Stimulated activated naive CD8-positive, alpha-beta T cell treated with anti-CD3 and anti-CD28 coated beads, Interleukin-15, Interleukin-2, amounts not matched to agents 100 U/mL and 50 U/mL, for 24 hours (primary cell): ENCODE results near the gene SLIT3.

Experiments used
- ATAC-seq: fragments of 150-1000 bp; cut with Tn5 transposase; one replicate; pipeline ENCODE4 v1.10.0; 2021
- DNase-seq: peaks from one replicate; pipeline ENCODE4 v3.0.0; 2021

The SLIT3 gene

GRCh38 chr5:168669668-168670378 is 631.1 kb downstream of the SLIT3 start:
- DNase-seq (no peak), ATAC-seq (no peak)

GRCh38 chr5:168669156-168669555 is 631.8 kb downstream of the SLIT3 start:
- ATAC-seq (no peak), DNase-seq (no peak)

GRCh38 chr5:168668078-168668477 is 632.9 kb downstream of the SLIT3 start:
- ATAC-seq (no peak), DNase-seq (no peak)

GRCh38 chr5:168667301-168667840 is 633.6 kb downstream of the SLIT3 start:
- DNase-seq (no peak), ATAC-seq (no peak)

GRCh38 chr5:168666356-168666755 is 634.6 kb downstream of the SLIT3 start:
- DNase-seq (no peak), ATAC-seq (no peak)

GRCh38 chr5:168663276-168664004 is 637.5 kb downstream of the SLIT3 start:
- DNase-seq (no peak), ATAC-seq (no peak)

- no peak for DNase-seq
- ATAC-seq: no peak
Measured at GRCh38 chr5:168661593-168662485, 639.1 kb downstream of the SLIT3 start.

GRCh38 chr5:168660691-168661090 is 640.2 kb downstream of the SLIT3 start:
- DNase-seq: no peak
- ATAC-seq: no peak

- no peak for DNase-seq
Measured at GRCh38 chr5:168659286-168659847, 641.6 kb downstream of the SLIT3 start.

GRCh38 chr5:168658394-168658793 is 642.5 kb downstream of the SLIT3 start:
- no peak for ATAC-seq

More at GRCh38 chr5:168659286-168659847, 641.6 kb downstream of the SLIT3 start:
- ATAC-seq: no peak

GRCh38 chr5:168656633-168657032 is 644.3 kb downstream of the SLIT3 start:
- DNase-seq: no peak
- ATAC-seq: no peak

More at GRCh38 chr5:168658394-168658793, 642.5 kb downstream of the SLIT3 start:
- no peak for DNase-seq

- no peak for ATAC-seq
- DNase-seq: no peak
Measured at GRCh38 chr5:168655316-168655715, 645.6 kb downstream of the SLIT3 start.

GRCh38 chr5:168654211-168654721 is 646.7 kb downstream of the SLIT3 start:
- DNase-seq (no peak), ATAC-seq (no peak)

GRCh38 chr5:168653626-168654025 is 647.3 kb downstream of the SLIT3 start:
- ATAC-seq: no peak
- no peak for DNase-seq

GRCh38 chr5:168651648-168652047 is 649.3 kb downstream of the SLIT3 start:
- no peak for DNase-seq

GRCh38 chr5:168649306-168649705 is 651.6 kb downstream of the SLIT3 start:
- ATAC-seq (no peak), DNase-seq (no peak)

More at GRCh38 chr5:168651648-168652047, 649.3 kb downstream of the SLIT3 start:
- no peak for ATAC-seq

GRCh38 chr5:168648576-168648975 is 652.4 kb downstream of the SLIT3 start:
- no peak for ATAC-seq

GRCh38 chr5:168648016-168648415 is 652.9 kb downstream of the SLIT3 start:
- DNase-seq (no peak), ATAC-seq (no peak)

More at GRCh38 chr5:168648576-168648975, 652.4 kb downstream of the SLIT3 start:
- DNase-seq: no peak

GRCh38 chr5:168647083-168647482 is 653.9 kb downstream of the SLIT3 start:
- DNase-seq: no peak
- ATAC-seq: no peak

GRCh38 chr5:168646335-168646734 is 654.6 kb downstream of the SLIT3 start:
- ATAC-seq (no peak), DNase-seq (no peak)

- DNase-seq (no peak), ATAC-seq (no peak)
Measured at GRCh38 chr5:168645195-168645594, 655.7 kb downstream of the SLIT3 start.

GRCh38 chr5:168642019-168642418 is 658.9 kb downstream of the SLIT3 start:
- ATAC-seq (no peak), DNase-seq (no peak)
